Measurements from ENCODE around the gene DCC.
"Not testable (repeated sequence)": the region's sequence is repeated elsewhere in the genome, so short reads cannot be mapped to it uniquely, and the experiment has no call there.

DCC gene

GRCh38 chr18:53443831-53444230, 1103.8 kb downstream of the DCC start:
- no peak for DNase-seq

GRCh38 chr18:53451902-53452301, 1111.9 kb downstream of the DCC start:
- no peak for DNase-seq

GRCh38 chr18:53457068-53457467, 1117.1 kb downstream of the DCC start:
- DNase-seq, result no peak

- no peak for DNase-seq
These were observed 1118.3 kb downstream of the DCC start for GRCh38 chr18:53458268-53458667.

GRCh38 chr18:53458944-53459580, 1119.1 kb downstream of the DCC start:
- no peak for DNase-seq

GRCh38 chr18:53467756-53468155, 1127.8 kb downstream of the DCC start:
- no peak for DNase-seq

GRCh38 chr18:53468173-53468572, 1128.2 kb downstream of the DCC start:
- DNase-seq, result not testable (repeated sequence)

- no peak for DNase-seq
These were observed 1132.5 kb downstream of the DCC start for GRCh38 chr18:53472546-53472945.

GRCh38 chr18:53478155-53478554, 1138.2 kb downstream of the DCC start:
- no peak for DNase-seq

- DNase-seq, result no peak
These were observed 1146.3 kb downstream of the DCC start for GRCh38 chr18:53486296-53486695.

- DNase-seq, result no peak
These were observed 1149.3 kb downstream of the DCC start for GRCh38 chr18:53489266-53489665.

GRCh38 chr18:53490019-53490418, 1150.0 kb downstream of the DCC start:
- DNase-seq, result no peak

- DNase-seq, result no peak
These were observed 1156.0 kb downstream of the DCC start for GRCh38 chr18:53496028-53496427.

GRCh38 chr18:53503914-53504441, 1164.0 kb downstream of the DCC start:
- no peak for DNase-seq

- DNase-seq, result no peak
These were observed 1168.5 kb downstream of the DCC start for GRCh38 chr18:53508529-53508928.

GRCh38 chr18:53509886-53510285, 1169.9 kb downstream of the DCC start:
- no peak for DNase-seq

- not testable (repeated sequence) for DNase-seq
These were observed 1171.7 kb downstream of the DCC start for GRCh38 chr18:53511725-53512124.

- no peak for DNase-seq
These were observed 1181.1 kb downstream of the DCC start for GRCh38 chr18:53521068-53521467.

- DNase-seq, result no peak
These were observed 1186.3 kb downstream of the DCC start for GRCh38 chr18:53526101-53526870.

GRCh38 chr18:53527365-53527764, 1187.4 kb downstream of the DCC start:
- no peak for DNase-seq

GRCh38 chr18:53531187-53531586, 1191.2 kb downstream of the DCC start:
- no peak for DNase-seq

GRCh38 chr18:53531896-53532295, 1191.9 kb downstream of the DCC start:
- no peak for DNase-seq

GRCh38 chr18:53534203-53534602, 1194.2 kb downstream of the DCC start:
- DNase-seq, result no peak

GRCh38 chr18:53534695-53535094, 1194.7 kb downstream of the DCC start:
- DNase-seq, result no peak
